Measurements from ENCODE around the gene SRSF12. TPM values are rescaled to one million over a fixed set of nuclear protein-coding genes. Genes with fewer than 3 reads are reported as not detected.

Gene SRSF12
- total RNA-seq, 1 donor from 2014 or later: 3.7 TPM

- TF ChIP-seq, protein P1, sequence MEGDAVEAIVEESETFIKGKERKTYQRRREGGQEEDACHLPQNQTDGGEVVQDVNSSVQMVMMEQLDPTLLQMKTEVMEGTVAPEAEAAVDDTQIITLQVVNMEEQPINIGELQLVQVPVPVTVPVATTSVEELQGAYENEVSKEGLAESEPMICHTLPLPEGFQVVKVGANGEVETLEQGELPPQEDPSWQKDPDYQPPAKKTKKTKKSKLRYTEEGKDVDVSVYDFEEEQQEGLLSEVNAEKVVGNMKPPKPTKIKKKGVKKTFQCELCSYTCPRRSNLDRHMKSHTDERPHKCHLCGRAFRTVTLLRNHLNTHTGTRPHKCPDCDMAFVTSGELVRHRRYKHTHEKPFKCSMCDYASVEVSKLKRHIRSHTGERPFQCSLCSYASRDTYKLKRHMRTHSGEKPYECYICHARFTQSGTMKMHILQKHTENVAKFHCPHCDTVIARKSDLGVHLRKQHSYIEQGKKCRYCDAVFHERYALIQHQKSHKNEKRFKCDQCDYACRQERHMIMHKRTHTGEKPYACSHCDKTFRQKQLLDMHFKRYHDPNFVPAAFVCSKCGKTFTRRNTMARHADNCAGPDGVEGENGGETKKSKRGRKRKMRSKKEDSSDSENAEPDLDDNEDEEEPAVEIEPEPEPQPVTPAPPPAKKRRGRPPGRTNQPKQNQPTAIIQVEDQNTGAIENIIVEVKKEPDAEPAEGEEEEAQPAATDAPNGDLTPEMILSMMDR (IDR thresholded peaks at IDR 0.05): no peak
- Mint-ChIP-seq H3K27ac (ENCODE audit: unreplicated experiment) (no peak overlapping the region), H3K9me3 (ENCODE audit: unreplicated experiment) (no peaks in the 10 kb centered on the region), H3K4me3 (ENCODE audit: unreplicated experiment) (no peak overlapping the region), H3K4me1 (ENCODE audit: unreplicated experiment) (peaks cover 13% of the 10 kb centered on the region), H3K36me3 (ENCODE audit: unreplicated experiment) (no peaks in the 10 kb centered on the region), H3K27me3 (ENCODE audit: unreplicated experiment) (peaks cover 4% of the 10 kb centered on the region)
- DNase-seq (ENCODE audit: extremely low spot score, unreplicated experiment): no peak
These were observed 70.4 kb downstream of the SRSF12 start for GRCh38 chr6:89047473-89047872.

Other genes with a start within 250 kb of the SRSF12 start
- 10.5 and 12.7 TPM in 2 replicates for gene RNGTT, start 154.5 kb downstream of the SRSF12 start, total RNA-seq
- gene PNRC1, start 37.3 kb downstream of the SRSF12 start, total RNA-seq: 157 and 160 TPM in 2 replicates
- 7.9 and 9.2 TPM in 2 replicates for gene PM20D2, start 28.0 kb upstream of the SRSF12 start, total RNA-seq
- gene GABRR1, start 99.3 kb upstream of the SRSF12 start, total RNA-seq: not detected in 2 replicates
- gene GABRR2, start 197.2 kb upstream of the SRSF12 start, total RNA-seq: 0.68 and 0.97 TPM in 2 replicates
- 38.8 and 39.6 TPM in 2 replicates for gene UBE2J1, start 234.7 kb upstream of the SRSF12 start, total RNA-seq

Data from osteocyte (in vitro differentiated cells).